NOMO-1 treated with DMSO at 0.1 percent for 48 hours (cell line): ENCODE data around the gene DPYD.

Source experiments
- DNase-seq: peaks from one replicate; lab custom pipeline; 2025; ENCODE audit not compliant: unreplicated experiment; lab: John Stamatoyannopoulos, UW

The DPYD gene

GRCh38 chr1:97907886-97908285 is 12.9 kb downstream of the DPYD start:
- DNase-seq: no peak

DNA sequence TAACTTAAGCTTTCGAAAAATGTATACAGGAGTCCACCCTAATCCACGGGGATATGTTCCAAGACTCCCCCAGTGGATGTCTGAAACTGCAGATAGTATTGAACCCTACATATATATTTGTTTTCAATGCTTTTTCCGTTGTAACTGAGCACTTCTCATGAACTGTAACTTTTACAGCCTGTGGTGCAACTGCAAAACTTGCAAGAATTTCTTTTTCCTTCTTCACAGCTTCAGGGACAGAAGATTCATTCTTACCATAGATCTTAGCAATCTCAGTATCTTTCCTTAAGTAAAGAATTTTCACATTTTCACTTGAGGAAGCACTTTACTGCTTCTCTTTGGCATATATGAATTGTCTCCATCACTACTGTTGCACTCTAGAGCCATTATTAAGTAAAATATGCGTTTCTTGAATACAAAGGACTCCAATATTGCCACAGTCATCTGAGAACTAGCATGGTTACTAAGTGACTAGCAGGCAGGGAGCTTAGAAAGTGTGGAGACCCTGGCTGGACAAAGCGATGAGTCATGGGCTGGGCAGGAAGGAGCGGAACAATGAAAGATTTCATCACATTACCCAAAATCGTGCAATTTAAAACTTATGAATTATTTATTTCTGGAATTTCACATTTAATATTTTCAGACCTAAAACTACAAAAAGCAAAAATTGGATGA is 14.1 kb downstream of the DPYD start:
- peak; percentile 77 for DNase-seq

GRCh38 chr1:97905141-97905940 is 15.5 kb downstream of the DPYD start:
- no peak for DNase-seq

- peak; percentile 32 for DNase-seq
Observed at GRCh38 chr1:97904534-97904933, 16.3 kb downstream of the DPYD start.

DNA sequence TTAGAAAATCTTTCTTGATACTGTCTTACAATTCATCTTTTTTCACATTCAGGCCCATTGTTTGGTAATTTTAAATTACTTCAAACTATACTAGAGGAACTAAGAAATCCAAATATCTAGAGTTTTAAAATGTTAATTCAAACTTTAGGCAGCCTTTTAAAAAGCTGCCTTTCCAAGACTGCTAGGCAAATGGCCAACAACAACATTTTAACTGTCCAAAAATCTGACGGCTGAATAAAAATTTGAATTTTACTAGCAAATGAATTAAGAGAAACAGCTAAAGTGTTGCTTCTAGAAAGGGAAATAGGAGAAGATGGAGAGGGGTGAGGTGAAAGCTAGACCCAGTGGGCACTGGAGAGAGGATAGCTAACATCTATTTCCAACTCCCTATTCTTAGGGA is 17.2 kb downstream of the DPYD start:
- DNase-seq: no peak

GRCh38 chr1:97902067-97902466 is 18.8 kb downstream of the DPYD start:
- no peak for DNase-seq

GRCh38 chr1:97901017-97901658 is 19.7 kb downstream of the DPYD start:
- DNase-seq: peak; percentile 74

- no peak for DNase-seq
Observed at GRCh38 chr1:97898948-97899347, 21.9 kb downstream of the DPYD start.

DNA sequence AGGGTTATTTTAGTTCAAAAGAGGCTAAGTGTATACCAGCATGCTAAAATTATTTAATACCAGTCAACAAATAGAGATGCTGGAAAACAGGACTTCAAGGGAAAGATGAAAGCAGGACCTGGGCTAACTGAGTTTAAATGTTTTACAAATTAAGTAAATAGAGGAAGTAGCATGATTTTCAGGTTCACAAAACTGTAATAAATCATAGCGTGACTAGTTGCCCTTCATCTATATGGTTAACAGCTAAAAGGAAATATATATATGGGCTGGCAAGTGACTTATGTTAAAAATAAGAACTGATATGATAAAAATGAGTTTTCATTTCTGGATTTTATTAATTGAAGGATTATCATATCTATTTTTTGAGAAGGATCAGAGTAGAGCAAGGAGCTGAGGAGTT is 25.6 kb downstream of the DPYD start:
- DNase-seq: peak; percentile 77

DNA sequence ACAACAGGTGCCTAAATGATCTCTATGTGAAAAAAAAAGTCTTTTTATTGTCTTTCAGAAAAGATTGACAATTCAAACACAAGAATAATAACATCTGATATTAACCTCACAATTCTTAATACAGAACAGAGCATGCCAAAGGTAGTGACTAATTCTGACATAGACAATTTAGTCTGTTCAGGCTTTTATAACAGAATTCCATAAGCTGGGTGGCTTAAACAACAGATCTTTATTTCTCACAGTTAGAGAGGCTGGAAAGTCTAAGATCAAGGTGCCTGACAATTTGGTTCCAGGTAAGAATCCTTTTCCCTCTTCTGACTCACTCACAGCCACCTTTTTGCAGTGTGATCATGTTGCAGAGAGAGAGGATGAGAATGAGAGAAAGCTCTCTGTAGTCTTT is 27.0 kb downstream of the DPYD start:
- DNase-seq: no peak

GRCh38 chr1:97886199-97886598 is 34.6 kb downstream of the DPYD start:
- DNase-seq: no peak

- no peak for DNase-seq
Observed at GRCh38 chr1:97883823-97884222, 37.0 kb downstream of the DPYD start.

DNA sequence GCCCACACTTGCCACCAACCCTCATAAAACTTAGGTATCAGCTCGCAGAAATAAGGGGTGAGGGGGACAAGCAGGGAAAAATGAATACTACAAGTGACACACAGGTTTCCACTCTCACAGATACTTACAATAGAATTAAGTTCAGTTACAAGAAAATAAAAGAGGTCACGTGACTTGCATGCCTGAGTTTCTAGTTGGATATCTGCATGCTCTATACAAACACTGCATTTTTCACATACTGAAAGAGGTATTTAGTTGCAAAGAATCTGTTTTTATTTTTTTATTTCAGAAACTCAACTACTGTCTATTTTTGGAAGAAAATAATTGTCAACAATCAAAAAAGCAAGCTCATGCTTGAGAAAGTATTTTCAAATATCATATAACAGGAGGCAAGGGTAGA is 43.5 kb downstream of the DPYD start:
- no peak for DNase-seq

- DNase-seq: no peak
Observed at GRCh38 chr1:97875996-97876395, 44.8 kb downstream of the DPYD start.

DNA sequence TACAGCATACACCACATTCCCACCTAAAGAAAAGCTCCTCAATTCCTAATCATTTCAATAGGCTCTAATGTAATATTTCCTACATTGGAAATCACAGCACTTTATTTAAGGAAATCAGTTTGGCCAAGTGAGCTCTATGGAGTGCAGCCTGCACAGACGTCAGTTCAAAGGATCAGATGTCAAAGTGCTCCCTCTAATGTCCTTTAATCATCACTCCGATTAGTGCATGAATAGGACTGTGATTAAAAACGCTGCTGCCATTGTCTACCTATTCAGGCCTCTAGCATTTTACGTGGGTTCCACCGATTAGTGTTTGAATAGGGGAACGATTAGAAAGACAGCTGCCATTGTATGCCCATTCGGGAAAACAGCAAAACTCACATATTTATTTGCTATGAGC is 50.2 kb downstream of the DPYD start:
- no peak for DNase-seq

- DNase-seq: no peak
Observed at GRCh38 chr1:97869441-97869840, 51.4 kb downstream of the DPYD start.

- DNase-seq: no peak
Observed at GRCh38 chr1:97867127-97867526, 53.7 kb downstream of the DPYD start.

DNA sequence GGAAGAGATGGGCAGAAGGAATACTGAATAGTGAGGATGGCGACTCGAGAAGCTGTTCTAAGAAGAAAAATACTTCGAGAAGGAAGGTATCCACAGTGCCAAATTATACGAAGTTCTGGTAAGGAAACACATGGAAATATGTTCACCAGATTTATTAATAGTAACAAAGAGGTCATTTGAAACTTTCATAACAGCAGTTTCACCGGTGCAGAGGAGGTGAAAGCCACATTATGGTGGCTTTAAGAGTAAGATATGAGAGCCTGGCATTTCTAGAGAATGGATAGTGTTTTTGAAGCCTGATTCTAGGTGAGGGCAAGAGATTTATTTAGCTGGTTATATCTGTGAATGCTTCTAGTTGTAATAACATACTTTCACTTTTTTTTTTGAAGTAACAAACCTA is 56.2 kb downstream of the DPYD start:
- DNase-seq: no peak

DNA sequence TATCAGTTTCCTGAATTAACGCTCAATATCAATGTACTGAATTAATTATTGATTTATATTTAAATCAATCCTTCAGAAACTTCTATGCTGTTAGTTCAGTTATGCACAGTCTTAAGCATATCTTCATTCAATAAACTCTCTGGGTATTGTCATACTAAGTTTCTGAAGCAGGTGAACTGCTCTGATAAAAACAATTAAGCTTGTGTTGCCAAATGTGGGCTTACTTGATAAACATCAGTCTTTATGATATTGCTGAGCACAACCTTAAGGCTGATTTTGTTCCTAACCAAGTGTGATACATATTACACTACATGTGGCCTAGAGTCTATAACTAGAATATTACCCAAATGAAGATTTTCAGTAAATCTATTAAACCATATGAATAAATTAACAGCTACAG is 67.6 kb downstream of the DPYD start:
- DNase-seq: no peak

DNA sequence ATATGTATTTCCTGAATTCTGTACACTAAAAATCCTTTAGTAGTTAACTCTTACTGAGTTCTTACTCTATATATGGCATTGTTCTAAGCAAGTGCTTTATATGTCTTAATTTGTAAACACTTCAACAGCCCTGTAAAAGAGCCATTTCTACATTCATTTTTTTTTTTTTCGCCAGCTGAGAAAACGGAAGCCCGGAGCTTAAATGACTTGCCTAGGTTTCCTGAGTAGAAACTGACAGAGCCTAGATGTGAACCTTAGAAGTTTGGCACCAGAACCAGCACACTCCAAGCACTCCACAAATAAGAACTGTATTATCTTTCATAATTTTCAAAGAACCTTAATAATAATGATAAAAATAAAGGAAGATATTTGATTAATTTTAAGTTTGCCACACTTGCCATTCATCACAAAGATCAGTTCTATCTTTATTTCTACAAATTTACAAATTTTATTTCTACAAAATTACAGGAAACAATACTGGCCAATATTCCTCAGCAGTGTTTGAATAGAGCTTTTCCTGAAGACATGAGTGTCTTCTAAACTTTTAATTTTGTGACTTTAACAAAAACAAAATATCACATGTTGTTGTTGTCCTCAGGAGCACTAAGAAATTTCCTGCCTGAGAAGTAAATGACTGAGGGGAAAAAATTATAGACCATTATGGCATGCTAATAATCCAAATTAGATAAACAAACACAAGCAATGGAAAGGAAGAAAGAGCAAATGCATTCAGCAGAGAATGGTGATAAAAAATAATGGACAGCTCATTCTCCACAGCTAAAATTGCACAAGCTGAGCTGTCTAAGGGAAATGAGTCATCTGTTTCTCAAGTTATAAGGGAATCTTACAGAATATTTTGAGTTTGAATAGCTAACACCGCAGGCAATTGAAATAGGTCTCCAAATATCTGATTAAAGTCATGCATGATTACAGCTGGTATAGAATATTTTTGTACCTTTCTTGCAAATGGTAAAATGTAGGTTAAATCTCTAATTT is 71.2 kb downstream of the DPYD start:
- peak; percentile 89 for DNase-seq

DNA sequence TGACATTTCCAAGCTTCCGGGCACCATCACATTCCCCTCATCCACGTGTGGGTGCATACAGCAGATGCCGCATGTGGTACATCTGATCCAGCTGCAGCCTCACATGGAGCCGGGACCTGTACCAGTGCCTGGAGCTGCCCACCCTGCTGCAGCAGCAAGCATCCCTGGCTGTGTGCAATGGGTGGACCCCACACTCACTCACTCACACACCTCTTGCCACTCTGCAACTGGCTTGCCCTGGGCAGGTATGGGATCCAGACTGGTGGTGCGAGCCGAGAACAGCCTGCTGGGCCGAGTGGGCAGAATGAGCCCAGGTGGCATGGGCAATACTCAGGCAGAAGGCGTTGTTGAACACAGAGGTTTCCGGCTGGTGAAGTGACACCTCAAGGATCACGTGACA is 75.0 kb downstream of the DPYD start:
- DNase-seq: no peak
